WERI-Rb-1 (cell line): Measurements from ENCODE around the gene PMF1.

ENCODE experiments used
- DNase-seq: peaks from one replicate; pipeline ENCODE4 v3.0.0-alpha.2; 2020
- H3K27ac ChIP-seq: fragments of 250-450 bp; sonication (Bioruptor Pico); 2 replicates; pipeline ENCODE4 v1.5.1; 2020; ENCODE audit warnings: mild to moderate bottlenecking, moderate library complexity
- H3K27me3 ChIP-seq: fragments of 250-450 bp; sonication (Bioruptor Pico); 2 replicates; pipeline ENCODE4 v1.5.1; 2021; ENCODE audit warnings: mild to moderate bottlenecking, low read depth, moderate library complexity; ENCODE audit not compliant: insufficient read depth, severe bottlenecking
- H3K36me3 ChIP-seq: fragments of 250-450 bp; sonication (Bioruptor Pico); 2 replicates; pipeline ENCODE4 v1.5.1; 2020; ENCODE audit warnings: mild to moderate bottlenecking, moderate library complexity
- H3K4me3 ChIP-seq: 2 replicates; pipeline ENCODE4 v1.5.1; 2011; ENCODE audit warnings: low read depth, mild to moderate bottlenecking, control low read depth, low read length
- H3K9me3 ChIP-seq: fragments of 250-450 bp; sonication (Bioruptor Pico); 2 replicates; pipeline ENCODE4 v1.5.1; 2021; ENCODE audit warnings: mild to moderate bottlenecking, moderate library complexity; ENCODE audit not compliant: severe bottlenecking
- CTCF ChIP-seq: IDR thresholded peaks from 2 replicates; pipeline ENCODE4 v1.5.1; 2011; ENCODE audit warnings: low read depth, mild to moderate bottlenecking, control low read depth, inconsistent platforms, low read length

Gene PMF1

GRCh38 chr1:156262461-156263287 lies 49.9 kb downstream of the PMF1 start:
- no peak for DNase-seq
- Histone ChIP-seq H3K36me3 (peaks cover 99% of the 10 kb centered on the region), H3K4me3 (no peak overlapping the region), H3K9me3 (no peaks in the 10 kb centered on the region), H3K27me3 (no peaks in the 10 kb centered on the region), H3K27ac (no peak overlapping the region)
- TF ChIP-seq CTCF = no peak

GRCh38 chr1:156263288-156263655 lies 50.5 kb downstream of the PMF1 start:
- Histone ChIP-seq H3K9me3 (no peaks in the 10 kb centered on the region), H3K27me3 (no peaks in the 10 kb centered on the region), H3K4me3 (no peak overlapping the region), H3K27ac (no peak overlapping the region), H3K36me3 (peaks cover 99% of the 10 kb centered on the region)
- TF ChIP-seq CTCF = no peak
- DNase-seq = no peak

GRCh38 chr1:156266051-156266450 lies 53.2 kb downstream of the PMF1 start:
- no peaks in the 10 kb centered on the region for H3K27me3 ChIP-seq
- H3K36me3 ChIP-seq = peaks cover 99% of the 10 kb centered on the region
- no peak for DNase-seq
- H3K4me3 ChIP-seq = no peak overlapping the region
- no peak overlapping the region for H3K27ac ChIP-seq
- no peaks in the 10 kb centered on the region for H3K9me3 ChIP-seq
- TF ChIP-seq CTCF = no peak

- peaks cover 95% of the 10 kb centered on the region for H3K36me3 ChIP-seq
- H3K27me3 ChIP-seq = no peaks in the 10 kb centered on the region
- no peak for DNase-seq
- TF ChIP-seq CTCF = no peak
- no peaks in the 10 kb centered on the region for H3K9me3 ChIP-seq
- no peak overlapping the region for H3K27ac ChIP-seq
- no peak overlapping the region for H3K4me3 ChIP-seq
Observed at GRCh38 chr1:156268336-156268735, 55.5 kb downstream of the PMF1 start.

GRCh38 chr1:156270314-156270713 lies 57.5 kb downstream of the PMF1 start:
- H3K9me3 ChIP-seq = no peaks in the 10 kb centered on the region
- no peak overlapping the region for H3K27ac ChIP-seq
- TF ChIP-seq CTCF = no peak
- no peaks in the 10 kb centered on the region for H3K27me3 ChIP-seq
- H3K36me3 ChIP-seq = peaks cover 96% of the 10 kb centered on the region
- no peak for DNase-seq
- H3K4me3 ChIP-seq = no peak overlapping the region

GRCh38 chr1:156276532-156276931 lies 63.7 kb downstream of the PMF1 start:
- Histone ChIP-seq H3K4me3 (no peak overlapping the region), H3K27me3 (no peaks in the 10 kb centered on the region), H3K9me3 (no peaks in the 10 kb centered on the region), H3K36me3 (peaks cover 94% of the 10 kb centered on the region), H3K27ac (no peak overlapping the region)
- DNase-seq = no peak
- no peak for TF ChIP-seq CTCF
